ENCODE data around the gene ERAP2.

GRCh38 chr5:96868603-96869371 lies 7.5 kb upstream of the ERAP2 start:
- no peak for TF ChIP-seq REST (IDR thresholded peaks at IDR 0.05; ENCODE audit: borderline replicate concordance)
- TF ChIP-seq CTCF (IDR thresholded peaks at IDR 0.05; ENCODE audit: poor library complexity, severe bottlenecking), result peak; percentile 68
- TF ChIP-seq POLR2AphosphoS5 (IDR thresholded peaks at IDR 0.05), result no peak
- TF ChIP-seq RAD21 (conservative IDR thresholded peaks at IDR 0.05), result peak; percentile 69
- TF ChIP-seq EP300 (conservative IDR thresholded peaks at IDR 0.05; ENCODE audit: poor library complexity, severe bottlenecking), result no peak
